H1 (cell line): Measurements from ENCODE around the gene PTBP1. TPM values are rescaled to one million over a fixed set of nuclear protein-coding genes. Genes with fewer than 3 reads are reported as not detected.

ENCODE experiments used
- KDM1A ChIP-seq: fragments of 200-600, 300-600 bp; sonication (generic); IDR thresholded peaks from 2 replicates; pipeline ENCODE4 v1.7.1; 2016; ENCODE audit warnings: mild to moderate bottlenecking, low read length, borderline replicate concordance
- SUZ12 ChIP-seq: fragments of 200-600 bp; sonication (generic); IDR thresholded peaks from 2 replicates; pipeline ENCODE4 v1.6.1; 2012; ENCODE audit warnings: mild to moderate bottlenecking, inconsistent platforms, low read length, moderate library complexity, mixed read lengths
- polyA plus RNA-seq, 7 experiments: library from polyadenylated mRNA; depleted of rRNA in 3 of 7; stranded (reverse) in 5 of 7; unstranded in 2 of 7; fragments of >200 nt in 5 of 7; fragments of 200-250 nt in 2 of 7; gene quantifications; 1 replicate in 5 of 7; 2 replicates in 1 of 7; 4 replicates in 1 of 7; pipeline versions ENCODE4 v1.2.1 to v1.2.3, GENCODE V29; 2011 to 2013; ENCODE audit warnings: missing spikeins in 2 of 7, mixed read lengths in 2 of 7
- total RNA-seq: library from RNA; stranded (reverse); fragmentation: NEBNext Ultra II Directional; extraction: Animal tissue kit (Norgen Biotek cat#: 25700); gene quantifications from 2 replicates; pipeline ENCODE4 v1.2.1, GENCODE V29; 2021
- TF ChIP-seq, protein P1 (sequence below), 3 experiments: IDR thresholded peaks; 1 replicate in 2 of 3; 2 replicates in 1 of 3; pipeline versions ENCODE4 v1.5.1 to v1.6.1; 2011; ENCODE audit warnings: low read length in 3 of 3, mild to moderate bottlenecking in 3 of 3, inconsistent platforms in 2 of 3, low read depth in 1 of 3, moderate library complexity in 1 of 3; ENCODE audit not compliant: insufficient read depth in 1 of 3; ENCODE audit errors: control extremely low read depth in 1 of 3

PTBP1 gene
- total and polyA plus RNA-seq, 2 of the 8 experiments (the other 6 are each of a cell fraction or from before 2014, with no cell fraction given) = 528 to 888 TPM

DNA sequence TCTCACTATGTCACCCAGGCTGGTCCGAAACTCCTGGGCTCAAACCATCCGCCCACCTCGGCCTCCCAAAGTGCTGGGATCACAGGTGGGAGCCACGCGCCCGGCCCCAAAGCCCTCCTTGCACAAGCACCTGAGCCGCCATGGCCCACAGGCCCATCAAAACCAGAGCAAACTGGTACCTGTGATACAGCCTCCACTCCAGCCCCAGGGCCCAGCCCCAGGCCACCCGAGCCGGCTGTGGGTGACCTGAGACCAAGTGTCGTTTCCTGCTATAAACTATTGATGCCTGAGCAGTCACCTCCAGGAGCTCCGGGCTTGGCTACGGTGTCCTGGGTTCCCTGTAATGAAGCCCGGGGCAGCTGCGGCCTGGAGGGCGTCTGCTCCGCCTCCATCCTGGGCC is 9.7 kb upstream of the PTBP1 start (continued):
- TF ChIP-seq, protein P1, sequence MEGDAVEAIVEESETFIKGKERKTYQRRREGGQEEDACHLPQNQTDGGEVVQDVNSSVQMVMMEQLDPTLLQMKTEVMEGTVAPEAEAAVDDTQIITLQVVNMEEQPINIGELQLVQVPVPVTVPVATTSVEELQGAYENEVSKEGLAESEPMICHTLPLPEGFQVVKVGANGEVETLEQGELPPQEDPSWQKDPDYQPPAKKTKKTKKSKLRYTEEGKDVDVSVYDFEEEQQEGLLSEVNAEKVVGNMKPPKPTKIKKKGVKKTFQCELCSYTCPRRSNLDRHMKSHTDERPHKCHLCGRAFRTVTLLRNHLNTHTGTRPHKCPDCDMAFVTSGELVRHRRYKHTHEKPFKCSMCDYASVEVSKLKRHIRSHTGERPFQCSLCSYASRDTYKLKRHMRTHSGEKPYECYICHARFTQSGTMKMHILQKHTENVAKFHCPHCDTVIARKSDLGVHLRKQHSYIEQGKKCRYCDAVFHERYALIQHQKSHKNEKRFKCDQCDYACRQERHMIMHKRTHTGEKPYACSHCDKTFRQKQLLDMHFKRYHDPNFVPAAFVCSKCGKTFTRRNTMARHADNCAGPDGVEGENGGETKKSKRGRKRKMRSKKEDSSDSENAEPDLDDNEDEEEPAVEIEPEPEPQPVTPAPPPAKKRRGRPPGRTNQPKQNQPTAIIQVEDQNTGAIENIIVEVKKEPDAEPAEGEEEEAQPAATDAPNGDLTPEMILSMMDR (IDR thresholded peaks at IDR 0.05; ENCODE audit: control extremely low read depth in 1 of 3, insufficient read depth in 1 of 3, low read depth in 1 of 3, low read length in 3 of 3) = no peak
- TF ChIP-seq KDM1A (no peak), SUZ12 (no peak)
